Body of pancreas (tissue), 4 donors: ENCODE data around the gene AOAH.

Experiments
- CTCF ChIP-seq, 7 experiments: fragments of 450-650 bp in 4 of 7; fragments of 200-600 bp in 3 of 7; sonication (generic) in 3 of 7; IDR thresholded peaks; one replicate each; pipeline ENCODE4 v1.5.1; 2016 to 2019; ENCODE audit warnings: antibody characterized with exemption in 7 of 7
- POLR2A ChIP-seq, 3 donors: fragments of 450-650 bp; IDR thresholded peaks; one replicate each; pipeline ENCODE4 v1.6.1; 2016; ENCODE audit warnings: antibody characterized with exemption in 3 of 3, mild to moderate bottlenecking in 2 of 3

GRCh38 chr7:36652431-36652830 is 71.9 kb downstream of the AOAH start:
- no peak for TF ChIP-seq CTCF (IDR thresholded peaks at IDR 0.05)
- TF ChIP-seq POLR2A (IDR thresholded peaks at IDR 0.05), result no peak
